HUES64 (cell line): Measurements from ENCODE around the gene PRKAB2.
A peak's percentile ranks its signal among the peaks of the same experiment; 100 is the strongest.
"Not testable (repeated sequence)": the region's sequence is repeated elsewhere in the genome, so short reads cannot be mapped to it uniquely, and the experiment has no call there.

Experiments used
- H3K27ac ChIP-seq: 2 replicates; pipeline ENCODE4 v1.7.0; 2013; ENCODE audit warnings: low read depth, low read length, inconsistent platforms
- H3K27me3 ChIP-seq: 2 replicates; pipeline ENCODE4 v1.6.1; 2013; ENCODE audit warnings: mild to moderate bottlenecking, low read length; ENCODE audit not compliant: insufficient read depth
- H3K36me3 ChIP-seq: 2 replicates; pipeline ENCODE4 v1.6.1; 2013; ENCODE audit warnings: mild to moderate bottlenecking, low read length; ENCODE audit not compliant: insufficient read depth
- H3K4me1 ChIP-seq: 2 replicates; pipeline ENCODE4 v1.6.1; 2013; ENCODE audit warnings: mild to moderate bottlenecking, low read length, moderate library complexity; ENCODE audit not compliant: insufficient read depth
- H3K4me3 ChIP-seq: 2 replicates; pipeline ENCODE4 v1.5.1; 2013; ENCODE audit warnings: mild to moderate bottlenecking, low read length, moderate library complexity
- H3K9ac ChIP-seq: 2 replicates; pipeline ENCODE4 v1.6.1; 2013; ENCODE audit warnings: mild to moderate bottlenecking, low read depth, low read length
- H3K9me3 ChIP-seq: 2 replicates; pipeline ENCODE4 v1.6.1; 2013; ENCODE audit warnings: low read depth, low read length; ENCODE audit not compliant: insufficient read depth
- WGBS: fragments of 150-250, 120-280 bp; methylation state at CpG from one replicate; pipeline ENCODE4 v1.1.7; 2013; ENCODE audit warnings: missing lambda C conversion rate; 5-methylcytosine and 5-hydroxymethylcytosine counted together

Gene PRKAB2

GRCh38 chr1:147171399-147172167 is 687 bp downstream of the PRKAB2 start:
- Histone ChIP-seq H3K27me3 (no peaks in the 10 kb centered on the region), H3K27ac (peak overlapping the region; percentile 90), H3K4me3 (peak overlapping the region; percentile 92), H3K4me1 (peaks cover 25% of the 10 kb centered on the region), H3K9me3 (no peaks in the 10 kb centered on the region), H3K9ac (peak overlapping the region; percentile 78), H3K36me3 (peaks cover 10% of the 10 kb centered on the region)
- WGBS, result under 1% methylated on average over 32 of the region's 32 CpGs

- H3K4me1 ChIP-seq, result peaks cover 25% of the 10 kb centered on the region
- peak overlapping the region; percentile 92 for H3K4me3 ChIP-seq
- no peaks in the 10 kb centered on the region for H3K9me3 ChIP-seq
- 77% methylated on average over 6 of the region's 6 CpGs for WGBS
- H3K9ac ChIP-seq, result no peak overlapping the region
- no peak overlapping the region for H3K27ac ChIP-seq
- H3K36me3 ChIP-seq, result peaks cover 24% of the 10 kb centered on the region
- no peaks in the 10 kb centered on the region for H3K27me3 ChIP-seq
Observed at GRCh38 chr1:147169840-147170674, 2.2 kb downstream of the PRKAB2 start.

GRCh38 chr1:147169171-147169570 is 3.1 kb downstream of the PRKAB2 start:
- WGBS, result 88% methylated on average over 1 of the region's 3 CpGs
- Histone ChIP-seq H3K9me3 (no peaks in the 10 kb centered on the region), H3K4me3 (peak overlapping the region; percentile 13; the same call in 1 of the 2 replicates), H3K27me3 (no peaks in the 10 kb centered on the region), H3K36me3 (peaks cover 32% of the 10 kb centered on the region), H3K9ac (no peak overlapping the region), H3K4me1 (peaks cover 25% of the 10 kb centered on the region), H3K27ac (no peak overlapping the region)

GRCh38 chr1:147168626-147169058 is 3.6 kb downstream of the PRKAB2 start:
- Histone ChIP-seq H3K4me3 (no peak overlapping the region), H3K9me3 (no peaks in the 10 kb centered on the region), H3K27me3 (no peaks in the 10 kb centered on the region), H3K27ac (no peak overlapping the region), H3K36me3 (peaks cover 33% of the 10 kb centered on the region), H3K9ac (no peak overlapping the region), H3K4me1 (peaks cover 23% of the 10 kb centered on the region)
- WGBS, result 76% methylated on average over 2 of the region's 2 CpGs

GRCh38 chr1:147167365-147167764 is 4.9 kb downstream of the PRKAB2 start:
- Histone ChIP-seq H3K9ac (no peak overlapping the region), H3K9me3 (no peaks in the 10 kb centered on the region), H3K4me3 (no peak overlapping the region), H3K4me1 (peaks cover 22% of the 10 kb centered on the region), H3K36me3 (peaks cover 41% of the 10 kb centered on the region), H3K27ac (no peak overlapping the region), H3K27me3 (no peaks in the 10 kb centered on the region)
- 80% methylated on average over 1 of the region's 1 CpG for WGBS

- H3K9me3 ChIP-seq, result no peaks in the 10 kb centered on the region
- H3K4me3 ChIP-seq, result no peak overlapping the region
- no peaks in the 10 kb centered on the region for H3K4me1 ChIP-seq
- no peak overlapping the region for H3K27ac ChIP-seq
- no peaks in the 10 kb centered on the region for H3K27me3 ChIP-seq
- H3K9ac ChIP-seq, result no peak overlapping the region
- WGBS, result 78% methylated on average over 1 of the region's 1 CpG
- peaks cover 85% of the 10 kb centered on the region for H3K36me3 ChIP-seq
Observed at GRCh38 chr1:147163019-147163418, 9.3 kb downstream of the PRKAB2 start.

- H3K36me3 ChIP-seq, result peaks cover 89% of the 10 kb centered on the region
- no peak overlapping the region for H3K9ac ChIP-seq
Observed at GRCh38 chr1:147162093-147162492, 10.2 kb downstream of the PRKAB2 start.

GRCh38 chr1:147157116-147157515 is 15.2 kb downstream of the PRKAB2 start:
- 96% methylated on average over 2 of the region's 2 CpGs for WGBS

More at GRCh38 chr1:147162093-147162492, 10.2 kb downstream of the PRKAB2 start:
- H3K27me3 ChIP-seq, result no peaks in the 10 kb centered on the region
- no peak overlapping the region for H3K27ac ChIP-seq
- no peak overlapping the region for H3K4me3 ChIP-seq
- H3K4me1 ChIP-seq, result no peaks in the 10 kb centered on the region
- H3K9me3 ChIP-seq, result no peaks in the 10 kb centered on the region

GRCh38 chr1:147156642-147157041 is 15.6 kb downstream of the PRKAB2 start:
- 91% methylated on average over 3 of the region's 3 CpGs for WGBS
- peaks cover 78% of the 10 kb centered on the region for H3K36me3 ChIP-seq

More at GRCh38 chr1:147157116-147157515, 15.2 kb downstream of the PRKAB2 start:
- H3K27ac ChIP-seq, H3K27me3 ChIP-seq, H3K4me1 ChIP-seq, H3K4me3 ChIP-seq, H3K9me3 ChIP-seq, H3K9ac ChIP-seq: not testable (repeated sequence)
- peaks cover 82% of the 10 kb centered on the region for H3K36me3 ChIP-seq

GRCh38 chr1:147152772-147153171 is 19.5 kb downstream of the PRKAB2 start:
- Histone ChIP-seq H3K4me1 (no peaks in the 10 kb centered on the region), H3K27ac (no peak overlapping the region), H3K36me3 (peaks cover 39% of the 10 kb centered on the region), H3K9ac (no peak overlapping the region), H3K27me3 (no peaks in the 10 kb centered on the region), H3K4me3 (no peak overlapping the region), H3K9me3 (no peaks in the 10 kb centered on the region)
- WGBS, result 88% methylated on average over 3 of the region's 3 CpGs

More at GRCh38 chr1:147156642-147157041, 15.6 kb downstream of the PRKAB2 start:
- Histone ChIP-seq H3K27ac (no peak overlapping the region), H3K4me1 (no peaks in the 10 kb centered on the region), H3K4me3 (no peak overlapping the region), H3K27me3 (no peaks in the 10 kb centered on the region), H3K9ac (no peak overlapping the region), H3K9me3 (no peaks in the 10 kb centered on the region)

- H3K9ac ChIP-seq, result no peak overlapping the region
- no peak overlapping the region for H3K27ac ChIP-seq
- H3K4me3 ChIP-seq, result no peak overlapping the region
- 88% methylated on average over 1 of the region's 1 CpG for WGBS
- H3K36me3 ChIP-seq, result peaks cover 24% of the 10 kb centered on the region
- no peaks in the 10 kb centered on the region for H3K27me3 ChIP-seq
- no peaks in the 10 kb centered on the region for H3K4me1 ChIP-seq
- H3K9me3 ChIP-seq, result no peaks in the 10 kb centered on the region
Observed at GRCh38 chr1:147151244-147151643, 21.0 kb downstream of the PRKAB2 start.
